Sigmoid colon (tissue), 7 donors: ENCODE measurements around the gene TMEM196. TPM values are rescaled to one million over a fixed set of nuclear protein-coding genes. Genes with fewer than 3 reads are reported as not detected.

Source experiments
- DNase-seq: peaks from one replicate; pipeline ENCODE4 v3.0.0-alpha.2; 2019
- H3K27ac ChIP-seq, 4 donors: fragments of 200-600 bp; sonication (generic); one replicate each; pipeline ENCODE4 v1.5.1; 2016 to 2019; ENCODE audit warnings: mild to moderate bottlenecking in 1 of 4
- H3K27me3 ChIP-seq, 3 donors: fragments of 200-600 bp; sonication (generic); one replicate each; pipeline ENCODE4 v1.5.1; 2019; ENCODE audit warnings: mild to moderate bottlenecking in 1 of 3
- H3K36me3 ChIP-seq, 4 donors: fragments of 200-600 bp; sonication (generic); one replicate each; pipeline ENCODE4 v1.5.1; 2016 to 2019
- H3K4me1 ChIP-seq, 4 donors: fragments of 200-600 bp; sonication (generic); one replicate each; pipeline ENCODE4 v1.5.1; 2017 to 2019
- H3K4me3 ChIP-seq, 4 donors: fragments of 200-600 bp; sonication (generic); one replicate each; pipeline ENCODE4 v1.5.1; 2017 to 2019; ENCODE audit warnings: mild to moderate bottlenecking in 2 of 4, moderate library complexity in 1 of 4
- H3K9me3 ChIP-seq, 4 donors: fragments of 200-600 bp in 3 of 4; sonication (generic) in 3 of 4; one replicate each; pipeline versions ENCODE4 v1.5.1 to v1.6.1; 2013 to 2019
- CTCF ChIP-seq, 4 experiments: fragments of 450-650 bp in 3 of 4; fragments of 200-600 bp in 1 of 4; IDR thresholded peaks; one replicate each; pipeline ENCODE4 v1.5.1; 2016 to 2019; ENCODE audit warnings: antibody characterized with exemption in 4 of 4, mild to moderate bottlenecking in 3 of 4, moderate library complexity in 2 of 4
- EP300 ChIP-seq, 4 donors: sonication (generic); formaldehyde crosslinking; IDR thresholded peaks; one replicate each; pipeline ENCODE4 v1.6.1; 2017; ENCODE audit warnings: antibody characterized with exemption in 4 of 4
- POLR2A ChIP-seq, 2 donors: fragments of 450-650 bp; IDR thresholded peaks; one replicate each; pipeline ENCODE4 v1.6.1; 2016; ENCODE audit warnings: antibody characterized with exemption in 2 of 2, mild to moderate bottlenecking in 2 of 2, moderate library complexity in 2 of 2
- POLR2AphosphoS5 ChIP-seq, 4 donors: sonication (generic); formaldehyde crosslinking; IDR thresholded peaks; one replicate each; pipeline ENCODE4 v1.6.1; 2017; ENCODE audit warnings: antibody characterized with exemption in 4 of 4
- WGBS, 2 donors: extraction: QIAGEN DNeasy Blood & Tissue Kit; methylation state at CpG; one replicate each; pipeline ENCODE4 v1.1.7; 2013; 5-methylcytosine and 5-hydroxymethylcytosine counted together
- intact Hi-C: fragments of 100-400 bp; cut with DNase I; formaldehyde crosslinking; loops from one replicate; pipeline ENCODE4 v1.15.1; 2023
- polyA plus RNA-seq, 3 donors: library from polyadenylated mRNA; stranded (reverse); fragments of 200-250 nt; gene quantifications; one replicate each; pipeline ENCODE4 v1.2.3, GENCODE V29; 2013
- total RNA-seq, 4 donors: library from RNA; depleted of rRNA; stranded (reverse); fragments of >200 nt; gene quantifications; one replicate each; pipeline ENCODE4 v1.1.0, GENCODE V29; 2016
- donor health status: healthy with polysubstance abuse.
- donor health status: Bipolar disorder and iron deficiency.
- donor health status: healthy.

The TMEM196 gene
- total and polyA plus RNA-seq, 7 donors: 0.13 to 1.4 (median 0.15) TPM; not detected in 3

GRCh38 chr7:19701471-19701870, 71.9 kb downstream of the TMEM196 start:
- Histone ChIP-seq H3K36me3 (peaks cover 0 to 63% (median 3%) of the 10 kb centered on the region in 4 donors), H3K27ac (no peak overlapping the region), H3K27me3 (no peaks in the 10 kb centered on the region), H3K4me3 (no peak overlapping the region), H3K4me1 (peaks cover 0 to 3% (median 0%) of the 10 kb centered on the region in 4 donors), H3K9me3 (no peaks in the 10 kb centered on the region)
- DNase-seq: no peak
- intact Hi-C loops: no loop called here
- 81% methylated on average over 4 of the region's 4 CpGs for WGBS, 2 donors
- TF ChIP-seq CTCF (IDR thresholded peaks at IDR 0.05) (no peak), EP300 (IDR thresholded peaks at IDR 0.05) (no peak), POLR2AphosphoS5 (IDR thresholded peaks at IDR 0.05) (no peak), POLR2A (IDR thresholded peaks at IDR 0.05) (no peak)

- intact Hi-C loops: no loop called here
These were observed 72.5 kb downstream of the TMEM196 start for GRCh38 chr7:19700936-19701335.

GRCh38 chr7:19698331-19698730, 75.1 kb downstream of the TMEM196 start:
- peaks cover 0 to 51% (median 3%) of the 10 kb centered on the region in 4 donors for H3K36me3 ChIP-seq

More at GRCh38 chr7:19700936-19701335, 72.5 kb downstream of the TMEM196 start:
- Histone ChIP-seq H3K4me3 (no peak overlapping the region), H3K9me3 (no peaks in the 10 kb centered on the region), H3K36me3 (peaks cover 0 to 63% (median 3%) of the 10 kb centered on the region in 4 donors), H3K4me1 (no peaks in the 10 kb centered on the region), H3K27ac (no peak overlapping the region), H3K27me3 (no peaks in the 10 kb centered on the region)
- WGBS, 2 donors: 85 to 91% methylated on average over 3 of the region's 3 CpGs
- DNase-seq: no peak
- TF ChIP-seq EP300 (IDR thresholded peaks at IDR 0.05) (no peak), POLR2A (IDR thresholded peaks at IDR 0.05) (no peak), CTCF (IDR thresholded peaks at IDR 0.05) (no peak), POLR2AphosphoS5 (IDR thresholded peaks at IDR 0.05) (no peak)

GRCh38 chr7:19696926-19697325, 76.5 kb downstream of the TMEM196 start:
- Histone ChIP-seq H3K4me1 (no peaks in the 10 kb centered on the region), H3K4me3 (no peak overlapping the region), H3K27ac (no peak overlapping the region), H3K27me3 (no peaks in the 10 kb centered on the region), H3K9me3 (no peaks in the 10 kb centered on the region), H3K36me3 (peaks cover 0 to 44% (median 3%) of the 10 kb centered on the region in 4 donors)
- intact Hi-C loops: no loop called here
- no peak for DNase-seq
- TF ChIP-seq POLR2AphosphoS5 (IDR thresholded peaks at IDR 0.05) (no peak), EP300 (IDR thresholded peaks at IDR 0.05) (no peak), POLR2A (IDR thresholded peaks at IDR 0.05) (no peak), CTCF (IDR thresholded peaks at IDR 0.05) (no peak)

More at GRCh38 chr7:19698331-19698730, 75.1 kb downstream of the TMEM196 start:
- intact Hi-C loops: no loop called here
- Histone ChIP-seq H3K4me1 (no peaks in the 10 kb centered on the region), H3K4me3 (no peak overlapping the region), H3K27me3 (no peaks in the 10 kb centered on the region), H3K27ac (no peak overlapping the region), H3K9me3 (no peaks in the 10 kb centered on the region)
- no peak for DNase-seq
- TF ChIP-seq EP300 (IDR thresholded peaks at IDR 0.05) (no peak), CTCF (IDR thresholded peaks at IDR 0.05) (no peak), POLR2AphosphoS5 (IDR thresholded peaks at IDR 0.05) (no peak), POLR2A (IDR thresholded peaks at IDR 0.05) (no peak)
- WGBS, 2 donors: 88 to 93% methylated on average over 3 of the region's 3 CpGs
